NCI-H2107 treated with DMSO at 0.1 percent for 48 hours (cell line): Measurements from ENCODE around the gene CRB1.
"Not testable (repeated sequence)": the region's sequence is repeated elsewhere in the genome, so short reads cannot be mapped to it uniquely, and the experiment has no call there.

Experiments
- DNase-seq: peaks from one replicate; lab custom pipeline; 2025; ENCODE audit not compliant: unreplicated experiment; lab: John Stamatoyannopoulos, UW

Gene CRB1

DNA sequence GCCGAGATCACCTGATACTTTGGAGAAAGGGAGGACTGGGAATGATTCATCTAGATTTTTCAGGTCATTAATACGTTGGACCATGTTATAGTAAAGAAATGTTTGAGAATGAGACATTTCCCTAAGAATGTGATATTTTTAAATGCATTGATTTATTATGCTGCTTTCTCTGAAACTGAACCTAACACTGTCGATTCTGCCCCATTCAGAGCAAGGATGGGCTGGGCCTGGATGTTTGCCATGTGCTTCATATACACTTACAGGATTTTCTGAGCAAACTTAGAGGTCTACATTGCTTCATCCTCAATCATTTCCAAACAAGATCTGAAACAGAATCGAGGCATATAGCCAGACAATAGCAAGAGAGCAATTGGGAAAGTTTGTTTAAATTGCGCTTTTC lies 183.3 kb downstream of the CRB1 start:
- DNase-seq: no peak

DNA sequence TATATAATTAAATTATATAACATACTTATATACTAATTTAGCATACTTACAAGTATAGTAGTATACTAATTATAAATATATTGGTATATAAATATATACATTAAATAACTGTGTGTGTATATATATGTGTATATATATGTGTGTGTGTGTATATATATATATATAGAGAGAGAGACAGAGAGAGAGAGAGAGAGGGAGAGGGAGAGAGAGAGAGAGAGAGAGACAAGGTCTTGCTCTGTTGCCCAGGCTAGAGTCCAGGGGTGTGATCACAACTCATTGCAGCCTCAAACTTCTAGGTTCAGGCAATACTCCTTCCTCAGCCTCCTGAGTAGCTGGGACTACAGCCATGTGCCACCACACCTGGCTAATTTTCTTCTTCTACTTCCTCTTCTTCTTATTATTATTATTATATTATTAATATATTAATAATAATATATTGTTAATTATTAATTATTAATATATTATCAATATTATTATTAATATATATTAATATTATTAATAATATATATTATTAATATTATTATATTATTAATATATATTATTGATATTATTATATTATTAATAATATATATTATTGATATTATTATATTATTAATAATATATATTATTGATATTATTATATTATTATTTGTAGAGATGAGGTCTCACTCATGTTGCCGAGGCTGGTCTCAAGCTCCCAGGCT lies 185.5 kb downstream of the CRB1 start:
- DNase-seq: no peak

DNA sequence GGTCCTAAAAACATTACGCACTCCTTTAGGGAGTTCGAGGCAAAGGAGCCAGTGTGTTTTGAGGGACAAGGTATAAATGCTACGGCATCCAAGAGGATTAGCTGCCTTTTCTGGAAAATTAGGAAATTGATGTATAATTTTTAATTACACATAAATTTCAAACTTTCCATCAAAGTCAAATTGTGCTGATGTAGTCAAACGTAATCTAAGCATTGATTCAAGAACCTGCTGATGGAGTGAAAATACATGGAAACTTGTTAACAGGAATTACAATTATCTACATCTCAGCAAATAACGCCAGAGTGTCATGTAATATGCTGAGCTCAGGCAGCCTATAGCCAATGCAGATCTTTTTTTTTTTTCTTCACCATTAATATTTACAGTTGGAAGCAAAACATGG lies 194.5 kb downstream of the CRB1 start:
- no peak for DNase-seq

DNA sequence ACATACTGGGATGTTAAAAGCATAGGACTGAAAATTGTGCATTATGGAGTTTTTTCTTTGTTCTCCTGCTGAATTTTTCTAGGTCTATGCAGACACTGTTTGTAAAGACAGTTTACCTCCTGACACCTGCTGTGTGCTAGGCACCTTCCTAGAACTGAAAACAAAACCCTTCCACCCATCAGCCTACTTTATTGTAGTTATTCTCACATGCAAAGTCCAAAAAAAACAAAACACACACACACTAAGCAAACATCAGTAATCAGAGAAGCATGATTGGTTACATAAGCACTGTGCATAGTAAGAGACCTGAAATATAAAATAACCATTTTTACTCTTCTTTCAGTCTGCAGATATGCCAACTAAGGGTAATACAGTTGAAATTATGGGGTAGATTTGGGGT lies 195.1 kb downstream of the CRB1 start:
- DNase-seq: peak; percentile 69

DNA sequence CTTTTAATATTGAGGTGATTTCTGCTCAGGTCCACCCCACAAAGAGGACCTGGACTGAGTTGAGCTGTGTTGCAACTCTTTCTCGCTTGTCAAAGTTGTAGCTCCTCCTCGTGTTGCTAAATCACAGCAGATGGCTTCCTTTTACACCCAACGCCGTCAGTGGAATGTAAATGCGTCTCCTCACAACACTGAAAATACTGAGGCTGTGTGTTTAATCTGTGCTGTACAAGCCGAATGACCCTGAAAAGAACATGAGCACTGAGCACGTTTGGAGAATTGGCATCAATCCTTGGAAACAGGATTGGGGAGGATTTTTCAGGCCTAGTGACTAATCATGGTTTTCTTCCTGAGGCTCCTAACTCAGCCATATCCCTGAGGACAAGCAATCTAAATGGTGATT lies 196.0 kb downstream of the CRB1 start:
- peak; percentile 43 for DNase-seq

DNA sequence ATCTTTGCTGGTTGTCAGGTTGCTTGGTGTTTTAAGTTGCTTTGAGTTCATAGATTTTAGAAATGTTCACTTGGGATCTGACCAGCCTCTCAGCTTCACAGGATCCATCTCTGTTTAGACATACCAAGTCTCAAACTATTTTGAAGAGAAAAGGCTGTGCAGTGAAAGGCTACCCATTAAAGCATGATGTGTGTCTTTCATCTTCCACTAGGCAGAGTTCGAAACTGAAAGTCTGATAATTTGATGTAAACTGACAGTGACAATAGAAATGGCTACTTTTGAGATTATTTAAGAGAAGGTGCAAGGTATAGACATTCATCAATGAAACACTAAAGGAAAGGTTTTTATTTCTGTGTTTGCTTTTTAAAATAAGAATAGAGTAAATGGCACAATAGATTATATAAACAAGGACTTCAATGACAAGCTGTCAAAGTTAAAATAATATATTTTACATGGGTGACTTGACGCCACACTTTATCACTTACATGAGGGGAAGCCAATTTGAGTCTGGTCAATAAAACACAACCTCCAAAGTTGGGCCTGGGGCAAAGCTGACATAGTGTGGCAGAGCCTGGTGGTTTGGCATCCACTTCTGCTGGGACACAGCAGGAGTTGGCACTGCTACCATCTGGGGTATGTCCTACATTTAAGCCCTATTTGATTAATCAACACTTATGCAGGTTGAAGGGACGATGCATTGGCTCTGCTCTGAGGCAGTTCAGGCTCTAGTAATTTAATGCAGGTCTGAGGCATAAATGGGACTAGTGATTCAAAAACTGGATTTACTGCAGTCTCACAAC lies 197.7 kb downstream of the CRB1 start:
- no peak for DNase-seq

DNA sequence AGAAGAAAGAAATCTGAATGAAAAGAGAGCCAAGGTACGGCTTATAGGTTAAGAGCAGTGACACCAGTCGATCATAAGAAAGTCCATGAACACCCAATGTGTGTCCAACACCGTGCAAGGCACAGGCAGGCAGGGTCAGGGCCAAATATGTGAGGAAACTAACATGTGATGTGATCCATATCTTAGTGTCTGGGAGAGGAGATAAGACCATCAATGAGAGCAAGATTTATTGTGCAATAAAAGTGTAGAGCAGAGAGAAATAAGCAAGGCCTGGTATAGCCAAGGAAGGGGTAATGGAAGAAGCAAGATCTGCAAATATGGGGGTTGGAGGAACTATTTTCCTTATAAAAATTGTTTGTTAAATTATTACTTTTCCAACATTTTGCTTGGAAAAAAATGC lies 198.8 kb downstream of the CRB1 start:
- no peak for DNase-seq

DNA sequence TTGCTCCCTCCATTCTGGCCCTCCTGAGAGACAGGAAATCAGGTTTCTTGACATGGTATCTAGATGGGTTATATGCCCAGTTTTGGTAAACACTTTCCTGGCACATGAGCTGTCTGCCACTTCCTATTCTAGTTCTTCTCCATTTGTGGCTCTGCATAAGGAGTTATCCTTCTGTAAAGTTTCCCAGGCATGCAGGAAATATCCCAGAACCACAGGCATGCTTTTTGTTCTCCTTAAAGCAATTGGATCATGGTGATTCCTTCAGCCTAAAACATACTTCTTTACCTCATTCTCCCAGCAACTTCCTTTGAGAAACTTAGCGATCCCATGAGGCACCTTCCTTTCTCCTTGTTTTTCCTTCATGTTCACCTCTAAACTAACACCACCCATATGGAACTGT lies 199.8 kb downstream of the CRB1 start:
- no peak for DNase-seq

DNA sequence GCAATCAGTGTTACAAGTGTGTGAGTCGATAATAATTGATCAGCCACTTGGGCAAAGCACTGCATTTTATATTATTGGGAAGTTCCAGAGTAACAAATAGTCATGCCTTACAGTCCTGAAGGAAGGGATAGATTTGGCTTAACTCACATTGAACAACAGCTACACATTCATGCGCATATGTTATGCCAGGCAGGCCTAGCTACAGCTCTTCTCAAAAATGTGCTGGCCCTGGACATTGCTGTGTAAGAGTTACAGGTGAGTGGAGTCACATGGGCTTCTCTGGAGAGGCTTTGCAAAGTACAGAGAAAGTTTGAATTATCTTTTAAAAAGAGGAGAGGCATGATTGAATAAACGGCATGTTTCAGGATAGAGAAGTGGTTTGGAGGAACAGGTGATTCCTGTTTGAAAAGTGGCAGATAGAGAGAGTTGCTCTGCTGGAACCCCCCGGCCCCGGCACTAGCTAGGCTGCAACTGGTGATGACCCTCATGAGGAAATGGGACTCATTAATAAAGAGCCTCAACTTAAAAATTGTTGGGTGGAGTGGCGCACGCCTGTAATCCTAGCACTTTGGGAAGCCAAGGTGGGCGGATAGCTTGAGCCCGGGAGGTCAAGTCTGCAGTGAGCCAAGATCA lies 200.6 kb downstream of the CRB1 start:
- DNase-seq: no peak

DNA sequence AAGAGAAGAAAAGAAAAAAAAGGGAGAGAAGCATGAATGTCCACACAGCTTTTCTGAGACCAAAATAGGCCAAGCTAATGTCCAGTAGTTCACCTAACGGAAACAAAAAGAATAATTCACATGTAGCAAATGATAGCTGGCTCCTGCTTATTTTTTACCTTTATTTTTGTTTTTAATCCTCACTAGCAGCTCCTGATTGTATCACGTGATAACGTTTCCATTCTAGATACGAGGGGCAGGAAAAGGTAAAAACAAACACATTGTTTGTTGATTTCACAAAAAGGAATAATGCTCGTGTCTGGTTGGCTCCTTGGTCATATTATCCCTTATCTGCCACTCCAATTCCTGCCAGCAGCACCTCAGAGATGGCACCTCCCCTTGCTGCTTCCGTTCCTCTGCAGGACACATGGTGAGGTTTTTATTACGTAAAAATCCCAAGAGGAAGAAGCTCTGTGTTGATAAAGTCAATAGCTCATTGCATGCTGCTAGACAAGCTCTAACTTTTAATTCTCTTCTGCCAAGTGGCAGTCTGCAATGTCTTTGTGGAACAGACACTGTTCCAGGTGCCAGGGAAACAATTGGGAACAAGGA lies 201.7 kb downstream of the CRB1 start:
- DNase-seq: no peak

DNA sequence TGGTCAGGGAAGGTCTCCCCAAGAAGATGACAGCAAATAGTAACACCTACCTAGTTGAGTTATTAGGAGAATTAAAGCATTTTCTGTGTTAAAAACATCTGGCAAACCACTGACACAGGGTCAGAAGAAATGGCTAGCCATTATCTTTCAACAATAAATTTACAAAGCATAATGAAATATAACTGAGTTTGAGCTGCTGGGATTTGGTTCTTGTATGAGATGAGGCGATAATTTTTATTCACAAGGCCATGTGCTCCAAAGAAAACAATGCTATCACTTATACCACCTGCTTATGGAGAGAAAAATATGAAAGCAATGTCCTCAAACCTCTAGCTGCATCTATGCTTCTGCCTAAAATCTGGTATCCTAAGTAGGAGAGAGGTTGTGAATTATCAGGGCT lies 202.3 kb downstream of the CRB1 start:
- DNase-seq: no peak

DNA sequence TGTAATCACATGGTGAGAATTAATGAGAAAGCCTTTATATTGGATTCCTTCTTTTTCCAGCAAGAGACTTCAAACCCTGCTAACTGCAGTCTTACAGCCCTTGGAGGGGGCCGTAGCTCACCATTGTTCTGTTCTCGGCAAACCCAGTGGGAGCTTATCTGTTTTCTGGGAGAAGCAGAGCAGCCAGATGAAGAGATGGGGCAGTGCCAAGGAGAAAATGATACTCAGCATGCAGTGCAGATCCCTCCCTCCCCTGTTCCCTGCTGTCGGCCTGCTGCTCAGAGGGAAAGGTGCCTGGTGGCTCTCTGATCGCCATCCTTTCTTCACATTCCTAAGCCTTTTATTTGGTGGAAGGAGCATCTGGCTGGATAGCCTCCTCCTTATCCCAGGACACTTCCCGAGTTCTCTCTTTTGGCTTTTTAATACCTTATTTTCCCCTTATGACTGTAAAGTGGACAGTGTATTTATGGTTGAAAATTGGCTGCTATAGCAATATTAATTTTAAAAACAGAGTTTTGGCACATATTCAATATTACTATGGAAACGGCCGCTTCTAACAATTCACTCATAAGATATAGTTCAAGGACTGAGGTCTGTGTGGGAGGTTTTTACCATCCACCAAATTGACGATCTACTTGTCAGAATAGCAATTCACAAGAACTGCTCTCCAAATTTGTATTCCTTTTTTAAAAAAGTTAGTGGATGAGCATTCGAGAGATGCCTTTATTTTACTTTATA lies 203.4 kb downstream of the CRB1 start:
- DNase-seq: no peak

DNA sequence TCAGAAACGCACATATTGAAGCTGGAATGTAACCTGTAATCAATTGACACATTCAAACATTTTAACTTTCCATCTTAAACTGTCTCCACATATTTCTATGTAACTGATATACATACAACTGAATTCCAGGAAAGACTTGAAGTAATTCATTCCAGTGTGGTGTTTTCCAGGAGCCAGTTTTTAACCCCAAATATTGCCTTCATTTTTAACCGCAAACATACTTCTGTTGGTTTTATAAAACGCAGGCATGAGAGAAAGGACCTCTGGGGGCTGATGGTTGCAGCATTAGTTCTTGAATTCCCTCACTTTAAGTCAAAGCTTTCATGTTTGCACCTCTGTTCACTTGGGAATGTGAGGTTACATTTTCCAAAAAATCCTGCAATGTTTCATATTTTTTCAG lies 204.1 kb downstream of the CRB1 start:
- no peak for DNase-seq

DNA sequence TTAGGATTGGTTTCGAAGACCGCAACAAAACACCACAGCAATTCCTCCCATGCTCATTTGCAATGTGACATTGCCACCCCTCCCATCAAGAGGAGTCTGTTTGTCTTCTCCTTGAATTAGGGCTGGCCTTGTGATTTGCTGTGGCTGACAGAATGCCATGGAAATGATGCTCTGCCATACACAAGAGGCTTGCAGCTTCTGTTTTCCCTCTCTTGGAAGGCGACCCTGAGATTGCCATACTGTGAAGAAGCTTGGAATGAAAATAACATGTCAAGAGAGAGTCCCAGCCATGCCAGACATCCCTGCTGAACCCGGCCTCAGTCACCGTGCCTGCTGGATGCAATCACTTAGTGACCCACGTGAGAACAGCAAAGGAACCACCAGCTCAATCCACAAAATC lies 212.4 kb downstream of the CRB1 start:
- no peak for DNase-seq

DNA sequence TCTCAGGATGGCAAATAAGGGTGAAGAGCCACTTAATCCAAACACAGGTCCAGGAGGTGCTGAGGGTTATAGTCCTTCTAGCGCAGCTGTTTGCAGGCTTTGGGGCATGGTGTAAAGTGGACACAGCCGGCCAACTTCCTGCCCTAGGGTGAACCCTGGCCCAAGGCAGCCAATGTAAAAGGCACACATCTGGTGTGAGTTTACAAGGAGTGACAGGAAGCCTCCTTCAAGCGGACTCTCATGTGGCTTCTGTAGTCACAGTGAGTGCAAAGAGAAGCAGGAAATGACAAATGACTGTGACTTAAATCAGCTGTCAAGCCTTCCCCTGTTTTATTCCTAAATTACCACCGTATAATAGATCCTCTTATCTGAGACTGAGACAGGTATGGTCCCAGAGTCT lies 213.0 kb downstream of the CRB1 start:
- no peak for DNase-seq

DNA sequence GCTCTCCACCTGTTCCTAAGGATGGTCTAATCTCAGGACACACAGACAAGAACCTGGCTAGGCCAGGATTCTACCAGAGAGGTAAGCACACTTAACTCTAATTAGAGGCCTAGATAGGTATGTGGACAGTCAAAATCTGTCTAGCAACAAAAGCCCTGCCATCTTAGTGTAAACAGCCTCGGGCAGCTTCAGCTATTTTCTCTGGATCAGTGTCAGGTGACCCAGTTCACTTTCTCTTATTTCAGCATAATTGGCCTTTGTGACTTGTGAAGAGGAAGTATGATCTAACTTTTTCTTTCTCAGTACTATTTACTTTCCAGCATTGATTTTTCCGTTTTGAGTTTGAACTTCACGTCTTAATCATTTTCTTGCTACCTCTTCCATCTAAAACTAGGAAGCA lies 217.7 kb downstream of the CRB1 start:
- DNase-seq: peak; percentile 62

DNA sequence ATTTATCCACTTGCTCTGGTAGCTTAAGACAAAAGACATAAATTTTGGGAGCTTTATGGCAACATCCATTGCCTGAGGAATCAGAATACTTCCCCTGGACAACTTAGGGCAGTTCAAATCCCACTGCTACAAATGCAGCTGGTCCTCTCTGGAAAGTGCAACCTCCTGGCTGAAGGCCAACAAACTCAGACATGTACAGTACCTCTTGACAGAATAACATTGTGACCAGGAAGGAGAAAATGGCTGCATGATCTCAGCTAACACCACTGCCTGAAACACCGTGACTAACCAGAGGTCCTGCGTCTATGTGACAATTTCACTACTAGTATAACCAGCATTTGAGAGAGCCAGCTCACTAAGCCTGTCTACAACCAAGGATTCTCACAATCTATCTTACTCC lies 218.9 kb downstream of the CRB1 start:
- DNase-seq: peak; percentile 32

DNA sequence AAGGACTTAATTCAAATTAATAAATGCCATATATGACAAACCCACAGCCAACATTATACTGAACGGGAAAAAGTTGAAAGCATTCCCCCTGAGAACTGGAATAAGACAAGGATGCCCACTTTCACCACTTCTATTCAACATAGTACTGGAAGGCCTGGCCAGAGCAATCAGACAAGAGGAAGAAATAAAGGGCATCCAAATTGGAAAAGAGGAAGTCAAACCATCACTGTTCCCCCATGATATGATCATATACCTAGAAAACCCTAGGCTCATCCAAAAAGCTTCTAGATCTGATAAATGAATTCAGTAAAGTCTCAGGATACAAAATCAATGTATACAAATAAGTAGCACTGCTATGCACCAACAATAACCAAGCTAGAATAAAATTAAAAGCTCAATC lies 223.5 kb downstream of the CRB1 start:
- not testable (repeated sequence) for DNase-seq

DNA sequence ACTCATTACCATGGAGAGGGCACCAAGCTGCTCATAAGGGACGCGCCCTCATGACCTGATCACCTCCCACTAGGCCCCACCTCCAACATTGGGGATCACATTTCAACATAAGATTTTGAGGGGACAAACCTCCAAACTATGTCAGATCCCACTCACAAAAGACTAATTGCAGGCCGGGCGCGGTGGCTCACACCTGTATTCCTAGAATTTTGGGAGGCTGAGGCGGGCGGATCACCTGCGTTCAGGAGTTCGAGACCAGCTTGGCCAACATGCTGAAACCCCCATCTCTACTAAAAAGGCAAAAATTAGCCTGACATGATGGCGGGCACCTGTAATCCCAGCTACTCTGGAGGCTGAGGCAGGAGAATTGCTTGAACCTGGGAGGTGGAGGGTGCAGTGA lies 228.7 kb downstream of the CRB1 start:
- no peak for DNase-seq

DNA sequence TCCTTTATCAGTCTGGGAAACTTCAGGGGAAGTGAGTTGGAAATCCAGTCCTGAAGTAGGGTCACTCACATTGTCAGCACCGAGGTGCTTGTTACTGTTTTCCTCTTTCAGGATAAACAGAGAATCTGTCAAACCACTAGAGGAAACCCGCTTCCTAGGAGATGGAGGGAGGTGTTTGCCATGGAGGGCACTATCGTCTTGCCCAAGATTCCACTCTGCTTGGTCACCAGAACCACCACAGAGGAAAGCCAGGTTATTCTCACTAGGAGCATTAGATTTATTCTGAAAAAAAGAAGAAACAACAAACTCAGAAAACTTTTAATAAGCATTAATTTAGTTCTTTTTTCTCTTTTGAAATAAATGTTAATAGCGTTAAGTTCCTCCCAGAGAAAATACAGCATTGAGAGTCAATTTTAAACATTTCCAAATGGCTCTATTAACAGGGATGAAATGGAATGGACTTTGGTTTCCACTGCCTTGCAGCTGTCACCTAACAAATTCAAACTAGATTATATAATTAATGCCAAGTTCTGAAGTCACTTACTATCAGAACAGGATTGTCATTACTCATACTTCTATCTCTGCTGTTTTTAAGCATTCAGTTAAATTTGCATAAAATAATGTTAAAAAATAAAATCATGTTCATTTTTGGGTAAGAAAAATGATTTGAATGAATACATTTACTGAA lies 242.8 kb downstream of the CRB1 start:
- no peak for DNase-seq

DNA sequence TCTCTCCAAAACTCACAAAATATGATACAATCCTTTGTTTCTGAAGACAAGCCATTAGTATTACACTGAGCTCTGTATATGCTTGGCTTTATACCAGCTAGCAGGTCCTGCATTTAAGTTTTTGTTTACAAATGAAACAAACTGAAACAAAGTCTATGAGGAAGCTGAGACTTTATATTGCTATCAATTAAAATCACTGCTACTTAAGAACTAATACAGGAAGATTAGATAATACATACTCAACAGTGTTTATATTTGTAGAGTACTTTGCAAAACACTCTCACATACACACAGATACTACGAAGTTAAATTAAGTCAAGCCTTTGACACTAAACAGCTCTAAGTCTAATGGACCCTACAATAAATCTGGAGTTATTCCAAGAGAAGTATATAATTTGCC lies 247.4 kb downstream of the CRB1 start:
- no peak for DNase-seq
